Articular chondrocyte of knee joint (primary cell): ENCODE data around the gene CCL16. TPM values are rescaled to one million over a fixed set of nuclear protein-coding genes. Genes with fewer than 3 reads are reported as not detected.

Source experiments
- total RNA-seq: library from RNA; depleted of rRNA; stranded (reverse); fragments of >200 nt; gene quantifications from 2 replicates; pipeline ENCODE4 v1.2.3, GENCODE V29; 2012

Gene CCL16
- total RNA-seq: not detected in 2 replicates

DNA sequence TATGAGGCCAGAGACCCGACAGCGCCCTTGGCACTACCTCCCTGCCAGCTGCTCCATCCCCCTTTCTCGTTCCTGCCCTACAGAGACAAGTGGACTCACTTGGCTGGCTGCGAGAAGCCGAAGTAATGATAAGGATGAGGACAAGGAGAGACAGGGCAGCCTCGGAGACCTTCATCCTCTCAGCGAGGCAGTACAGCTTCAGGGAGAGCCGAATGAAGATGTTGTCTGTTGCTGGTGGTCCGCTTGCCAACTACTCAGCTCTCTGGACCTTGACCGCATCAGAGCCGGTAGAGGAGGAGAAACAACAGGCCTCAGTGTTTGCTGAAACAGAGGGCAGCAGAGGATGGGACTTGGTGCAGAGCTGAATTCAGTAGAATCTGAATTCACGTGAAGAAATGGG is at the start of gene CCL16:
Gene CCL16 (minus strand): TSS at position 252 of the 400 bp plus-strand sequence. CDS start 77 bp downstream, at position 175.

GRCh38 chr17:36017799-36018198 is 36.5 kb upstream of the CCL16 start, which contains the start of gene CCL23:
TSS of gene CCL23 (minus strand) at chr17:36017972. CDS start at chr17:36017897, 75 bp downstream.

DNA sequence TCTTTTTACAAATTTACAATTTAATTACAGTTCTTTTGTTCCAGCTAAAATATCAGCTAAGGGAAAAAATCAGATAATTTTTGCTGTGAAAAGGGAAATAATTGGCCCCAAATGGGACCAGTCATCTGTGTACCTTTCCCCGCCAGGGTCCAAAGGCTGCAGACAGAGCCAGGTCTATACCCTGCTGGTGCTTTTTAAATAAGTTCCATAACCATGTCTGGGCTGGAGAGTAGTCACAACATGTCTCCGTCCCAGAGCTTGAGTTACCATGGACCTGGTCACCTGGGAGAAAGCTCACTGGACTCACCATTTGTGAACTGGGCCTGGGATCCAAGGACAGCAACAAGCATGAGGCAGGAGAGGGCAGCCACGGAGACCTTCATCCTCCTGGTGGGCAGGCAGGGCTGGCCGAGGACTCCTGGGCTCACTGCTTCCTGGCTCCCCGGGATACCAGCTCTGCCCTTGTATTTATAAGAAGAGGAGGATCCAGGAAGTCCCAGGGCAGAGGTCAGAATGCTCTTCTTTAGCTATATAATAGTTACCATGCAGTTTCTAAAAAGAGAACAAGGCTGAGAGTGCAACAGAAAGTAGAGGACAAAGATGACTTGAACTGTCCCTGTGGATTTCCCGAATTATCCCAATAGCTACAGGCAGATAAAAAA is 19.9 kb upstream of the CCL16 start, which contains the start of gene CCL15:
Gene CCL15 (minus strand): TSS at position 444 of the 662 bp plus-strand sequence. CDS start 61 bp downstream, at position 383.

GRCh38 chr17:35986643-35987042 is 5.3 kb upstream of the CCL16 start, which contains the start of gene CCL14:
TSS of gene CCL14 (minus strand) at chr17:35986729. CDS start at chr17:35986649, 80 bp downstream.

DNA sequence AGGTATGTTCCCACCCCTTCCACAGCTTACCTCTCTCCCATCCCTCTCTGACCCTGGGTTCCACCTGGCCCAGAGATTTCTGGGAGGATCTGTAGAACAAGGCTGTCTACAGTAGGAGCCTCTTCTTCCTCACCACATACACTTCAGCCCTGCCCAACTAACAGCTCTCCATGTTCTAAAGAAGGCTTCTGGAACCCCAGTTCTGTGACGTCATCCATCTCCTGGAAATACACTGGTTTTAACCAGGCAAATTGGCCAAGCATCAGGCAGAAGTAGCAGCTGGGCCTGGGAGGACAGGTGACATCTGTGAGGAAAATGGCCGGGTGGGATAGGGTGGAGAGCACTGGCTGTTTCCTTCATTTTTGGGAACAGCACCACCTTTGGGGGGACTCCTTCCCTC is 37.8 kb downstream of the CCL16 start, which contains the start of gene LYZL6:
Gene LYZL6 (minus strand): TSS at position 177 of the 400 bp plus-strand sequence. CDS start 4,357 bp downstream, outside the sequence.

GRCh38 chr17:35930211-35931065 is 50.9 kb downstream of the CCL16 start, which contains the start of gene RDM1:
TSS of gene RDM1 (minus strand) at chr17:35930773. CDS start at chr17:35930727, 46 bp downstream.

Other genes starting within 250 kb of the CCL16 start
- 0.91 and 1.4 TPM in 2 replicates for gene RASL10B, start 249.9 kb downstream of the CCL16 start, total RNA-seq
- gene GAS2L2, start 228.3 kb downstream of the CCL16 start, total RNA-seq: under 0.01 TPM in 1 of 2 replicates, not detected in the other
- not detected in 2 replicates for gene C17orf50, start 220.6 kb downstream of the CCL16 start, total RNA-seq
- 0.26 and 1.2 TPM in 2 replicates for gene MMP28, start 185.9 kb downstream of the CCL16 start, total RNA-seq
- 50.0 and 52.3 TPM in 2 replicates for gene TAF15, start 172.0 kb downstream of the CCL16 start, total RNA-seq
- gene HEATR9, start 112.6 kb downstream of the CCL16 start, total RNA-seq: not detected in 2 replicates
- 0.13 and 0.43 TPM in 2 replicates for gene CCL5, start 101.1 kb downstream of the CCL16 start, total RNA-seq
- gene RDM1, start 50.7 kb downstream of the CCL16 start, total RNA-seq: 0.32 TPM in 1 of 2 replicates, not detected in the other
- gene LYZL6, start 37.8 kb downstream of the CCL16 start, total RNA-seq: not detected in 2 replicates
- gene CCL14, start 5.2 kb upstream of the CCL16 start, total RNA-seq: not detected in 2 replicates
- not detected in 2 replicates for gene CCL15, start 20.1 kb upstream of the CCL16 start, total RNA-seq
- gene CCL23, start 36.5 kb upstream of the CCL16 start, total RNA-seq: not detected in 2 replicates
- not detected in 2 replicates for gene CCL18, start 82.8 kb upstream of the CCL16 start, total RNA-seq
- not detected in 2 replicates for gene CCL3, start 108.6 kb upstream of the CCL16 start, total RNA-seq
- not detected in 2 replicates for gene CCL4, start 122.3 kb upstream of the CCL16 start, total RNA-seq
- 1.0 TPM in 1 of 2 replicates, not detected in the other for gene TBC1D3B, start 195.1 kb upstream of the CCL16 start, total RNA-seq
- not detected in 2 replicates for gene CCL3L1, start 215.3 kb upstream of the CCL16 start, total RNA-seq
- not detected in 2 replicates for gene CCL4L2, start 229.6 kb upstream of the CCL16 start, total RNA-seq